Sigmoid colon (tissue), 4 donors: ENCODE data around the gene JAK2.

Source experiments
- POLR2A ChIP-seq, 2 donors: fragments of 450-650 bp; IDR thresholded peaks; one replicate each; pipeline ENCODE4 v1.6.1; 2016; ENCODE audit warnings: antibody characterized with exemption in 2 of 2, mild to moderate bottlenecking in 2 of 2, moderate library complexity in 2 of 2
- POLR2AphosphoS5 ChIP-seq, 4 donors: sonication (generic); formaldehyde crosslinking; IDR thresholded peaks; one replicate each; pipeline ENCODE4 v1.6.1; 2017; ENCODE audit warnings: antibody characterized with exemption in 4 of 4
- TF ChIP-seq, protein P1 (sequence below), 4 experiments: fragments of 450-650 bp in 3 of 4; fragments of 200-600 bp in 1 of 4; IDR thresholded peaks; one replicate each; pipeline ENCODE4 v1.5.1; 2016 to 2019; ENCODE audit warnings: antibody characterized with exemption in 4 of 4, mild to moderate bottlenecking in 3 of 4, moderate library complexity in 2 of 4

DNA sequence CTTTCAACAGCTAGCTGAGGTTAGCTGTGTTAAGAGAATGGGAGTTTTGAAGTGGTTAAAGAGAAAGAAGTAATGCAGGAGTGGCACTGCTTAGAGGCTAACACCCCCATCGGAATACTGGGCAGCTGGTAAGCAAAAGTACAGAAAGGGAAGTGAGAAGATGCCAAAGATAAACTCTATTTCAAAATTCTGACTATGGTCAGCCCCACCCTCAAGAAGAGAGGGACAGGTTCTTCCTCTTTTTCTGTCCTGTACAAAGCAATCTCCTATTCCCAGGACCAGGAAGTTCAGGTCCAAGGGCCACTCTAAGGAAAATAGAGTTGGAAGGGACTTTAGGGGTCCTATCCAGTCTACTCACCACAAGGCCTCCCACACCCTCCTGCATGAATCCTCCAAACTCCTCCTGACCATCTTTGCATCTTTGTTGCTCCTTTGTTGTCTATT is 45.9 kb upstream of the JAK2 start:
- TF ChIP-seq POLR2A (IDR thresholded peaks at IDR 0.05) = no peak
- TF ChIP-seq, protein P1, sequence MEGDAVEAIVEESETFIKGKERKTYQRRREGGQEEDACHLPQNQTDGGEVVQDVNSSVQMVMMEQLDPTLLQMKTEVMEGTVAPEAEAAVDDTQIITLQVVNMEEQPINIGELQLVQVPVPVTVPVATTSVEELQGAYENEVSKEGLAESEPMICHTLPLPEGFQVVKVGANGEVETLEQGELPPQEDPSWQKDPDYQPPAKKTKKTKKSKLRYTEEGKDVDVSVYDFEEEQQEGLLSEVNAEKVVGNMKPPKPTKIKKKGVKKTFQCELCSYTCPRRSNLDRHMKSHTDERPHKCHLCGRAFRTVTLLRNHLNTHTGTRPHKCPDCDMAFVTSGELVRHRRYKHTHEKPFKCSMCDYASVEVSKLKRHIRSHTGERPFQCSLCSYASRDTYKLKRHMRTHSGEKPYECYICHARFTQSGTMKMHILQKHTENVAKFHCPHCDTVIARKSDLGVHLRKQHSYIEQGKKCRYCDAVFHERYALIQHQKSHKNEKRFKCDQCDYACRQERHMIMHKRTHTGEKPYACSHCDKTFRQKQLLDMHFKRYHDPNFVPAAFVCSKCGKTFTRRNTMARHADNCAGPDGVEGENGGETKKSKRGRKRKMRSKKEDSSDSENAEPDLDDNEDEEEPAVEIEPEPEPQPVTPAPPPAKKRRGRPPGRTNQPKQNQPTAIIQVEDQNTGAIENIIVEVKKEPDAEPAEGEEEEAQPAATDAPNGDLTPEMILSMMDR (IDR thresholded peaks at IDR 0.05) = no peak
- TF ChIP-seq POLR2AphosphoS5 (IDR thresholded peaks at IDR 0.05) = no peak
